IMR-90 (cell line): ENCODE measurements around the gene YPEL5. TPM values are rescaled to one million over a fixed set of nuclear protein-coding genes. Genes with fewer than 3 reads are reported as not detected.

Experiments
- ATAC-seq: fragments of 200-7000 bp; cut with Tn5 transposase; 2 replicates; pipeline ENCODE4 v1.9.1; 2020; ENCODE audit warnings: low read depth, mild to moderate bottlenecking, moderate library complexity
- BruUV-seq: library from RNA; stranded (reverse); fragments of 400-500 nt; replicated peaks from 2 replicates; lab custom pipeline; 2021; lab: Mats Ljungman, UMichigan
- CTCF ChIA-PET: fragments of 300-600 bp; formaldehyde crosslinking; extraction: SDS; loops from one replicate; lab custom pipeline; 2021; ENCODE audit warnings: antibody characterized with exemption; lab: Yijun Ruan, JAX
- POLR2A ChIA-PET: fragments of 300-600 bp; sonication (Branson Sonifier 250); formaldehyde crosslinking; loops from one replicate; lab custom pipeline; 2022; ENCODE audit warnings: antibody characterized with exemption; ENCODE audit not compliant: unreplicated experiment; lab: Charles Lee
- DNase-seq: peaks from one replicate; pipeline ENCODE4 v3.0.0; 2013
- H2AFZ ChIP-seq: replicated peaks from 2 replicates; pipeline ENCODE3; 2013; ENCODE audit warnings: low read length, mild to moderate bottlenecking; ENCODE audit not compliant: poor library complexity
- H2AK5ac ChIP-seq: 2 replicates; pipeline ENCODE4 v1.6.1; 2013; ENCODE audit warnings: low read depth, low read length, inconsistent platforms
- H2AK9ac ChIP-seq: replicated peaks from 2 replicates; pipeline ENCODE3; 2013; ENCODE audit warnings: mild to moderate bottlenecking, low read depth, low read length, moderate library complexity; ENCODE audit not compliant: poor library complexity
- H2BK120ac ChIP-seq: 2 replicates; pipeline ENCODE4 v1.6.1; 2013; ENCODE audit warnings: low read depth, low read length, inconsistent platforms
- H2BK15ac ChIP-seq: 3 replicates; pipeline ENCODE4 v1.6.1; 2013; ENCODE audit warnings: low read depth, low read length, inconsistent platforms
- H2BK20ac ChIP-seq: 2 replicates; pipeline ENCODE4 v1.6.1; 2013; ENCODE audit warnings: low read depth, mild to moderate bottlenecking, inconsistent platforms, low read length, moderate library complexity
- H2BK5ac ChIP-seq: 2 replicates; pipeline ENCODE4 v1.6.1; 2013; ENCODE audit warnings: mild to moderate bottlenecking, low read depth, low read length, inconsistent platforms; ENCODE audit not compliant: poor library complexity, severe bottlenecking
- H3K14ac ChIP-seq: replicated peaks from 2 replicates; pipeline ENCODE4 v1.6.1; 2013; ENCODE audit warnings: low read depth, low read length, inconsistent platforms
- H3K18ac ChIP-seq: 2 replicates; pipeline ENCODE4 v1.6.1; 2013; ENCODE audit warnings: low read depth, low read length, control low read depth
- H3K23ac ChIP-seq: 2 replicates; pipeline ENCODE4 v1.6.1; 2013; ENCODE audit warnings: low read depth, low read length, inconsistent platforms
- H3K27ac ChIP-seq: 2 replicates; pipeline ENCODE4 v1.5.1; 2013; ENCODE audit warnings: mild to moderate bottlenecking, control low read depth, low read length; ENCODE audit not compliant: insufficient read depth
- H3K27me3 ChIP-seq: 2 replicates; pipeline ENCODE4 v1.6.1; 2013; ENCODE audit warnings: low read length; ENCODE audit not compliant: control insufficient read depth, insufficient read depth
- H3K36me3 ChIP-seq: 2 replicates; pipeline ENCODE4 v1.6.1; 2013; ENCODE audit warnings: low read length, mixed read lengths; ENCODE audit not compliant: control insufficient read depth, insufficient read depth
- H3K4ac ChIP-seq: 2 replicates; pipeline ENCODE4 v1.6.1; 2013; ENCODE audit warnings: low read depth, low read length, inconsistent platforms
- H3K4me1 ChIP-seq: 2 replicates; pipeline ENCODE4 v1.6.1; 2013; ENCODE audit warnings: low read length, mixed read lengths; ENCODE audit not compliant: control insufficient read depth, insufficient read depth
- H3K4me2 ChIP-seq: 2 replicates; pipeline ENCODE4 v1.6.1; 2013; ENCODE audit warnings: low read depth, mild to moderate bottlenecking, control low read depth, low read length, moderate library complexity
- H3K4me3 ChIP-seq: 2 replicates; pipeline ENCODE4 v1.5.1; 2013; ENCODE audit warnings: low read depth, mild to moderate bottlenecking, control low read depth, low read length, moderate library complexity; ENCODE audit not compliant: insufficient read depth
- H3K56ac ChIP-seq: 2 replicates; pipeline ENCODE4 v1.6.1; 2013; ENCODE audit warnings: low read length, inconsistent platforms; ENCODE audit not compliant: insufficient read depth; ENCODE audit errors: extremely low read depth
- H3K79me1 ChIP-seq, 2 experiments: 2 replicates each; pipeline ENCODE4 v1.6.1; 2013; ENCODE audit warnings: low read length in 2 of 2, inconsistent platforms in 1 of 2, low read depth in 1 of 2
- H3K9ac ChIP-seq: 2 replicates; pipeline ENCODE4 v1.6.1; 2013; ENCODE audit warnings: low read depth, low read length, control low read depth
- H3K9me1 ChIP-seq: 2 replicates; pipeline ENCODE4 v1.6.1; 2013; ENCODE audit warnings: low read length, inconsistent platforms; ENCODE audit not compliant: insufficient read depth
- H3K9me3 ChIP-seq: 2 replicates; pipeline ENCODE4 v1.6.1; 2013; ENCODE audit warnings: low read length; ENCODE audit not compliant: control insufficient read depth, insufficient read depth
- H4K20me1 ChIP-seq: 2 replicates; pipeline ENCODE4 v1.6.1; 2013; ENCODE audit warnings: low read length, inconsistent platforms; ENCODE audit not compliant: insufficient read depth
- H4K5ac ChIP-seq: 2 replicates; pipeline ENCODE4 v1.6.1; 2013; ENCODE audit warnings: mild to moderate bottlenecking, low read depth, low read length, control low read depth
- H4K8ac ChIP-seq, 2 experiments: 2 replicates each; pipeline ENCODE4 v1.6.1; 2013; ENCODE audit warnings: low read depth in 2 of 2, low read length in 2 of 2, control low read depth in 1 of 2, inconsistent platforms in 1 of 2
- H4K91ac ChIP-seq: 2 replicates; pipeline ENCODE4 v1.6.1; 2013; ENCODE audit warnings: low read depth, low read length, inconsistent platforms; ENCODE audit not compliant: insufficient read depth
- BHLHE40 ChIP-seq: fragments of 150-350 bp; IDR thresholded peaks from 2 replicates; pipeline ENCODE4 v1.6.1; 2016; ENCODE audit warnings: mild to moderate bottlenecking, low read depth, low read length
- CTCF ChIP-seq: conservative IDR thresholded peaks from 2 replicates; pipeline ENCODE4 v1.5.1; 2012; ENCODE audit warnings: mild to moderate bottlenecking, low read depth, low read length, improper control_type of control experiment
- ELK1 ChIP-seq: fragments of 150-350 bp; IDR thresholded peaks from 2 replicates; pipeline ENCODE4 v1.6.1; 2016; ENCODE audit warnings: low read depth, mild to moderate bottlenecking, low read length, moderate library complexity, borderline replicate concordance
- FOS ChIP-seq: fragments of 150-350 bp; IDR thresholded peaks from 2 replicates; pipeline ENCODE4 v1.6.1; 2016; ENCODE audit warnings: low read depth, low read length
- MAZ ChIP-seq: IDR thresholded peaks from 2 replicates; pipeline ENCODE4 v1.6.1; 2012; ENCODE audit warnings: low read depth, mild to moderate bottlenecking, low read length, improper control_type of control experiment, moderate library complexity, borderline replicate concordance
- MXI1 ChIP-seq: IDR thresholded peaks from 2 replicates; pipeline ENCODE4 v1.6.1; 2012; ENCODE audit warnings: low read depth, mild to moderate bottlenecking, low read length, moderate library complexity, borderline replicate concordance
- POLR2A ChIP-seq: IDR thresholded peaks from 2 replicates; pipeline ENCODE4 v1.6.1; 2012; ENCODE audit warnings: mild to moderate bottlenecking, low read depth, low read length
- RAD21 ChIP-seq: IDR thresholded peaks from 2 replicates; pipeline ENCODE4 v1.6.1; 2012; ENCODE audit warnings: low read length, improper control_type of control experiment
- SMC3 ChIP-seq: fragments of 150-350 bp; IDR thresholded peaks from 2 replicates; pipeline ENCODE4 v1.6.1; 2016; ENCODE audit warnings: low read depth, mild to moderate bottlenecking, antibody characterized with exemption, low read length, moderate library complexity
- WGBS, 2 experiments: methylation state at CpG; one replicate each; pipeline versions ENCODE4 v1.1.5 to v1.1.7; 2013; ENCODE audit warnings: missing lambda C conversion rate in 2 of 2; ENCODE audit not compliant: insufficient read length in 1 of 2; ENCODE audit errors: extremely low coverage in 2 of 2; 5-methylcytosine and 5-hydroxymethylcytosine counted together
- dilution Hi-C: fragments of 300-500 bp; cut with HindIII; formaldehyde crosslinking; loops from one replicate; pipeline ENCODE4 v1.14.3; 2018; ENCODE audit warnings: low sequenced_read_pairs; ENCODE audit not compliant: unreplicated experiment
- in situ Hi-C: fragments of 300-500 bp; cut with MboI; formaldehyde crosslinking; loops from 3 replicates; pipeline ENCODE4 v1.14.3; 2019; ENCODE audit warnings: low sequenced_read_pairs, inconsistent platforms, mixed read lengths
- intact Hi-C: fragments of 100-400 bp; cut with micrococcal nuclease; formaldehyde crosslinking; loops from 2 replicates; pipeline ENCODE4 v1.10.0; 2022
- polyA plus RNA-seq, 3 experiments: library from polyadenylated mRNA; depleted of rRNA; stranded (reverse); fragments of >200 nt; gene quantifications; 2 replicates each; pipeline ENCODE4 v1.2.3, GENCODE V29; 2012; ENCODE audit warnings: low replicate concordance in 1 of 3
- total RNA-seq: library from RNA; depleted of rRNA; stranded (reverse); fragments of >200 nt; gene quantifications from 2 replicates; pipeline ENCODE4 v1.2.3, GENCODE V29; 2012

The YPEL5 gene
- total and polyA plus RNA-seq, 2 of the 4 experiments (the other 2 are of a cell fraction): 40.7 to 62.6 TPM

- Histone ChIP-seq H2BK20ac (peak overlapping the region; percentile 29; the same call in 1 of the 2 replicates), H3K27ac (no peak overlapping the region), H3K4me2 (no peak overlapping the region), H3K56ac (no peak overlapping the region), H3K9me3 (no peaks in the 10 kb centered on the region), H2AK9ac (peak overlapping the region; percentile 8), H2AFZ (peak overlapping the region; percentile 41), H2BK120ac (peak overlapping the region; percentile 78), H3K14ac (no peak overlapping the region), H3K9me1 (peaks cover 4% of the 10 kb centered on the region), H3K36me3 (no peaks in the 10 kb centered on the region), H4K91ac (no peak overlapping the region), H4K5ac (no peak overlapping the region), H2BK15ac (peak overlapping the region; percentile 5; the same call in 1 of the 3 replicates), H3K4ac (peak overlapping the region; percentile 31; the same call in 1 of the 2 replicates), H4K8ac (peak overlapping the region in 1 of 2 experiments; percentile 6; a peak in 1 of 4 replicates), H3K18ac (no peak overlapping the region), H3K79me1 (no peaks in the 10 kb centered on the region), H3K27me3 (peaks cover 11% of the 10 kb centered on the region), H2AK5ac (no peak overlapping the region), H3K9ac (no peak overlapping the region), H3K4me1 (peaks cover 13% of the 10 kb centered on the region), H3K4me3 (no peak overlapping the region), H2BK5ac (no peak overlapping the region), H4K20me1 (no peaks in the 10 kb centered on the region), H3K23ac (no peak overlapping the region)
- 7% methylated on average over 5 of the region's 19 CpGs; no CpG with 5 or more reads in 1 of the 2 experiments for WGBS, 2 experiments
- no TSS peak for BruUV-seq
- ATAC-seq (peak; percentile 81), DNase-seq (peak; percentile 82)
- ChIA-PET CTCF (interaction anchor here (0.7 to 1.8 kb wide), 8 partner anchors 8 to 28 kb away, joined by 3 to 8 read pairs (median 5); no protein-coding TSS in a partner anchor), POLR2A (no interaction called here)
- in situ Hi-C loops (loop anchor here (10.0 kb wide), 1 partner anchor 191 kb away; the partner anchor contains the start of gene ALK), dilution Hi-C loops (no loop called here), intact Hi-C loops (loop anchor here (1.0 to 2.0 kb wide), 2 partner anchors 25 to 193 kb away; no protein-coding TSS in a partner anchor)
- TF ChIP-seq MXI1: no peak
- TF ChIP-seq RAD21: peak; percentile 93
- 0 out of 2 replicates have a peak, but pooled peaks have one; percentile 21 for TF ChIP-seq FOS
- TF ChIP-seq SMC3: peak; percentile 89
- no peak for TF ChIP-seq MAZ
- TF ChIP-seq ELK1: no peak
- TF ChIP-seq BHLHE40: 0 out of 2 replicates have a peak, but pooled peaks have one; percentile 39
- TF ChIP-seq CTCF: peak; percentile 96
- no peak for TF ChIP-seq POLR2A
These were observed 31.4 kb upstream of the YPEL5 start for GRCh38 chr2:30115141-30115980.
